HepG2 (cell line): ENCODE measurements around the gene FIZ1. TPM values are rescaled to one million over a fixed set of nuclear protein-coding genes. Genes with fewer than 3 reads are reported as not detected.

Experiments used
- ARHGAP35 ChIP-seq: sonication (generic); formaldehyde crosslinking; IDR thresholded peaks from 2 replicates; pipeline ENCODE4 v1.9.0; 2022; ENCODE audit warnings: mild to moderate bottlenecking, inconsistent platforms, moderate library complexity, missing genetic modification reagents, borderline replicate concordance
- ATAD3A ChIP-seq: sonication (generic); formaldehyde crosslinking; IDR thresholded peaks from 2 replicates; pipeline ENCODE4 v1.4.0; 2020; ENCODE audit warnings: missing genetic modification reagents
- ATRX ChIP-seq: sonication (generic); formaldehyde crosslinking; IDR thresholded peaks from 2 replicates; pipeline ENCODE4 v1.4.0; 2020; ENCODE audit warnings: missing genetic modification reagents, borderline replicate concordance
- CENPX ChIP-seq: sonication (generic); formaldehyde crosslinking; IDR thresholded peaks from 2 replicates; pipeline ENCODE4 v1.9.0; 2021; ENCODE audit warnings: mild to moderate bottlenecking, missing genetic modification reagents, moderate library complexity
- CREM ChIP-seq, 2 experiments: sonication (generic) in 1 of 2; formaldehyde crosslinking in 1 of 2; IDR thresholded peaks; 2 replicates each; pipeline versions ENCODE4 v1.4.0 to v1.6.1; 2016 to 2020; ENCODE audit warnings: antibody characterized with exemption in 1 of 2, mild to moderate bottlenecking in 1 of 2, missing genetic modification reagents in 1 of 2
- ESRRA ChIP-seq: sonication (generic); formaldehyde crosslinking; IDR thresholded peaks from 2 replicates; pipeline ENCODE4 v1.5.1; 2020; ENCODE audit warnings: mild to moderate bottlenecking, low read depth, missing genetic modification reagents
- FOXO1 ChIP-seq: sonication (generic); formaldehyde crosslinking; IDR thresholded peaks from 2 replicates; pipeline ENCODE4 v1.4.0; 2020; ENCODE audit warnings: missing genetic modification reagents
- HOXA9 ChIP-seq: sonication (generic); formaldehyde crosslinking; IDR thresholded peaks from 2 replicates; pipeline ENCODE4 v1.8.1; 2022; ENCODE audit warnings: missing genetic modification reagents, mild to moderate bottlenecking, moderate library complexity, borderline replicate concordance
- MTF2 ChIP-seq: sonication (generic); formaldehyde crosslinking; IDR thresholded peaks from 2 replicates; pipeline ENCODE4 v1.5.0; 2020; ENCODE audit warnings: missing genetic modification reagents, borderline replicate concordance
- NFATC3 ChIP-seq: sonication (generic); formaldehyde crosslinking; IDR thresholded peaks from 2 replicates; pipeline ENCODE4 v1.5.1; 2020; ENCODE audit warnings: mild to moderate bottlenecking, missing genetic modification reagents
- NRL ChIP-seq: sonication (generic); formaldehyde crosslinking; IDR thresholded peaks from 2 replicates; pipeline ENCODE4 v1.5.0; 2020; ENCODE audit warnings: missing genetic modification reagents, mild to moderate bottlenecking, moderate library complexity, borderline replicate concordance
- PAXIP1 ChIP-seq: sonication (generic); formaldehyde crosslinking; conservative IDR thresholded peaks from 2 replicates; pipeline ENCODE4 v1.4.0; 2020; ENCODE audit warnings: mild to moderate bottlenecking, missing genetic modification reagents, moderate library complexity
- PHF8 ChIP-seq: sonication (generic); formaldehyde crosslinking; IDR thresholded peaks from 2 replicates; pipeline ENCODE4 v1.5.0; 2020; ENCODE audit warnings: missing genetic modification reagents
- RBAK ChIP-seq: sonication (generic); formaldehyde crosslinking; IDR thresholded peaks from 2 replicates; pipeline ENCODE4 v1.5.1; 2020; ENCODE audit warnings: mild to moderate bottlenecking, missing genetic modification reagents
- RNF2 ChIP-seq: fragments of 450-650 bp; conservative IDR thresholded peaks from 2 replicates; pipeline ENCODE4 v1.6.1; 2016; ENCODE audit warnings: low read depth
- RORA ChIP-seq: sonication (generic); formaldehyde crosslinking; IDR thresholded peaks from 2 replicates; pipeline ENCODE4 v1.5.0; 2020; ENCODE audit warnings: mild to moderate bottlenecking, missing genetic modification reagents, moderate library complexity
- SIN3A ChIP-seq: IDR thresholded peaks from 2 replicates; pipeline ENCODE4 v1.6.1; 2011; ENCODE audit warnings: low read depth, mild to moderate bottlenecking, control low read depth, low read length, borderline replicate concordance
- ZBTB7B ChIP-seq: sonication (generic); formaldehyde crosslinking; IDR thresholded peaks from 2 replicates; pipeline ENCODE4 v1.4.0; 2020; ENCODE audit warnings: missing genetic modification reagents
- ZFP36 ChIP-seq: fragments of 150-350 bp; IDR thresholded peaks from 2 replicates; pipeline ENCODE4 v1.6.1; 2018; ENCODE audit warnings: borderline replicate concordance, low read length, low read depth; ENCODE audit not compliant: partially characterized antibody
- ZFX ChIP-seq: sonication (generic); formaldehyde crosslinking; IDR thresholded peaks from 2 replicates; pipeline ENCODE4 v1.4.0; 2020; ENCODE audit warnings: mild to moderate bottlenecking, low read depth, missing genetic modification reagents, moderate library complexity
- ZFY ChIP-seq: sonication (generic); formaldehyde crosslinking; IDR thresholded peaks from 2 replicates; pipeline ENCODE4 v1.4.0; 2020; ENCODE audit warnings: missing genetic modification reagents
- ZNF263 ChIP-seq: sonication (generic); formaldehyde crosslinking; IDR thresholded peaks from 2 replicates; pipeline ENCODE4 v1.4.0; 2020; ENCODE audit warnings: missing genetic modification reagents
- ZNF296 ChIP-seq: sonication (generic); formaldehyde crosslinking; conservative IDR thresholded peaks from 2 replicates; pipeline ENCODE4 v1.5.0; 2020; ENCODE audit warnings: mild to moderate bottlenecking, missing genetic modification reagents
- ZNF710 ChIP-seq: sonication (generic); formaldehyde crosslinking; IDR thresholded peaks from 2 replicates; pipeline ENCODE4 v1.5.0; 2020; ENCODE audit warnings: mild to moderate bottlenecking, missing genetic modification reagents, borderline replicate concordance
- ZNF788 ChIP-seq: sonication (generic); formaldehyde crosslinking; IDR thresholded peaks from 2 replicates; pipeline ENCODE4 v1.5.0; 2020; ENCODE audit warnings: mild to moderate bottlenecking, missing genetic modification reagents, borderline replicate concordance
- ZNF792 ChIP-seq: IDR thresholded peaks from 2 replicates; pipeline ENCODE4 v1.6.1; 2016
- ZNF841 ChIP-seq: sonication (generic); formaldehyde crosslinking; IDR thresholded peaks from 2 replicates; pipeline ENCODE4 v1.8.1; 2023; ENCODE audit warnings: missing genetic modification reagents, borderline replicate concordance
- ZSCAN31 ChIP-seq: sonication (generic); formaldehyde crosslinking; IDR thresholded peaks from 2 replicates; pipeline ENCODE4 v1.5.0; 2020; ENCODE audit warnings: low read depth, mild to moderate bottlenecking, missing genetic modification reagents
- polyA plus RNA-seq, 8 experiments: library from polyadenylated mRNA; depleted of rRNA in 3 of 8; stranded (reverse) in 7 of 8; unstranded in 1 of 8; fragments of >200 nt; fragmentation: Illumina TruSeq in 4 of 8; extraction: Trizol in 4 of 8; gene quantifications; 2 replicates each; pipeline versions ENCODE4 v1.2.1 to v1.2.3, GENCODE V29; 2011 to 2016; ENCODE audit warnings: low read depth in 4 of 8, missing spikeins in 1 of 8, mixed read lengths in 1 of 8; ENCODE audit not compliant: insufficient read depth in 1 of 8
- total RNA-seq, 5 experiments: library from RNA; depleted of rRNA; stranded (reverse); fragments of >200 nt; fragmentation: Illumina TruSeq; extraction: Trizol; gene quantifications; 2 replicates each; pipeline ENCODE4 v1.2.3, GENCODE V29; 2016; ENCODE audit warnings: low read depth in 1 of 5

FIZ1 gene
- total and polyA plus RNA-seq, 2 of the 13 experiments (the other 11 are each of a cell fraction or from before 2014, with no cell fraction given), result 3.6 to 5.9 TPM

GRCh38 chr19:55554741-55555152 lies 44.6 kb downstream of the FIZ1 start (continued):
- TF ChIP-seq PAXIP1 (CRISPR knock-in tag) (0 out of 2 replicates have a peak, but pooled peaks have one; percentile 47), PHF8 (CRISPR knock-in tag) (0 out of 2 replicates have a peak, but pooled peaks have one; percentile 18), RORA (CRISPR knock-in tag) (no peak), ATRX (CRISPR knock-in tag) (no peak), ESRRA (no peak), ZSCAN31 (CRISPR knock-in tag) (no peak), CENPX (no peak), CREM (IDR thresholded peaks at IDR 0.05) (no peak), CREM (CRISPR knock-in tag; IDR thresholded peaks at IDR 0.05) (no peak), HOXA9 (CRISPR knock-in tag) (no peak), NRL (CRISPR knock-in tag) (no peak), ARHGAP35 (CRISPR knock-in tag) (0 out of 2 replicates have a peak, but pooled peaks have one; percentile 53), ZFY (peak; percentile 50; the same call in 1 of the 2 replicates), ZNF296 (no peak), RNF2 (no peak), ATAD3A (CRISPR knock-in tag) (no peak), ZNF263 (CRISPR knock-in tag) (no peak), ZNF841 (CRISPR knock-in tag) (no peak), NFATC3 (CRISPR knock-in tag) (no peak), MTF2 (CRISPR knock-in tag) (no peak), ZNF710 (CRISPR knock-in tag) (0 out of 2 replicates have a peak, but pooled peaks have one; percentile 51), RBAK (CRISPR knock-in tag) (no peak), ZBTB7B (CRISPR knock-in tag) (no peak), ZFP36 (no peak), ZNF792 (CRISPR knock-in tag) (peak; percentile 52; the same call in 1 of the 2 replicates), ZNF788 (CRISPR knock-in tag) (no peak), FOXO1 (CRISPR knock-in tag) (peak; percentile 49; the same call in 1 of the 2 replicates), ZFX (CRISPR knock-in tag) (peak; percentile 60; the same call in 1 of the 2 replicates), SIN3A (no peak)
